OCI-M2 (cell line): ENCODE measurements around the gene NHERF1.

Source experiments
- DNase-seq: peaks from one replicate; lab custom pipeline; 2025; ENCODE audit not compliant: unreplicated experiment; lab: John Stamatoyannopoulos, UW

The NHERF1 gene

GRCh38 chr17:74748279-74748528 is 224 bp upstream of the NHERF1 start:
- DNase-seq, result no peak

- no peak for DNase-seq
Measured at GRCh38 chr17:74749279-74750038, 1.0 kb downstream of the NHERF1 start.

GRCh38 chr17:74750039-74750326 is 1.6 kb downstream of the NHERF1 start:
- DNase-seq, result no peak

GRCh38 chr17:74750327-74751069 is 2.1 kb downstream of the NHERF1 start:
- DNase-seq, result no peak

- no peak for DNase-seq
Measured at GRCh38 chr17:74752415-74752814, 4.0 kb downstream of the NHERF1 start.

GRCh38 chr17:74752822-74753401 is 4.5 kb downstream of the NHERF1 start:
- no peak for DNase-seq

GRCh38 chr17:74754832-74755231 is 6.4 kb downstream of the NHERF1 start:
- no peak for DNase-seq

- no peak for DNase-seq
Measured at GRCh38 chr17:74755533-74755932, 7.1 kb downstream of the NHERF1 start.

- DNase-seq, result no peak
Measured at GRCh38 chr17:74756891-74757290, 8.5 kb downstream of the NHERF1 start.

GRCh38 chr17:74757502-74757901 is 9.1 kb downstream of the NHERF1 start:
- no peak for DNase-seq

GRCh38 chr17:74757931-74758847 is 9.8 kb downstream of the NHERF1 start:
- DNase-seq, result no peak

- DNase-seq, result no peak
Measured at GRCh38 chr17:74758848-74759168, 10.4 kb downstream of the NHERF1 start.

- no peak for DNase-seq
Measured at GRCh38 chr17:74759243-74759801, 10.9 kb downstream of the NHERF1 start.

GRCh38 chr17:74759941-74760340 is 11.5 kb downstream of the NHERF1 start:
- no peak for DNase-seq

GRCh38 chr17:74760404-74761105 is 12.1 kb downstream of the NHERF1 start:
- no peak for DNase-seq

GRCh38 chr17:74761419-74761818 is 13.0 kb downstream of the NHERF1 start:
- DNase-seq, result no peak

- no peak for DNase-seq
Measured at GRCh38 chr17:74761931-74762330, 13.5 kb downstream of the NHERF1 start.

- no peak for DNase-seq
Measured at GRCh38 chr17:74763565-74764387, 15.3 kb downstream of the NHERF1 start.

- DNase-seq, result no peak
Measured at GRCh38 chr17:74764751-74765286, 16.4 kb downstream of the NHERF1 start.

GRCh38 chr17:74766413-74766812 is 18.0 kb downstream of the NHERF1 start:
- no peak for DNase-seq
